DMS 273 treated with DMSO at 0.1 percent for 48 hours (cell line): ENCODE results near the gene NTN5.

Experiments
- DNase-seq: peaks from one replicate; lab custom pipeline; 2025; lab: John Stamatoyannopoulos, UW

Gene NTN5

GRCh38 chr19:48614436-48615230, 58.2 kb downstream of the NTN5 start, which contains the start of gene FAM83E:
Gene FAM83E, minus strand, starts transcription at chr19:48615076. Its CDS starts 1,704 bp downstream, at chr19:48613372.
- DNase-seq, result no peak

- no peak for DNase-seq
Measured at GRCh38 chr19:48613852-48614435, 58.9 kb downstream of the NTN5 start.

- DNase-seq, result no peak
Measured at GRCh38 chr19:48613024-48613851, 59.6 kb downstream of the NTN5 start.

- no peak for DNase-seq
Measured at GRCh38 chr19:48611872-48612271, 60.9 kb downstream of the NTN5 start.
